Cardiac muscle cell (in vitro differentiated cells and primary cell): ENCODE measurements around the gene PHLPP1. TPM values are rescaled to one million over a fixed set of nuclear protein-coding genes. Genes with fewer than 3 reads are reported as not detected.
A peak's percentile ranks its signal among the peaks of the same experiment; 100 is the strongest.

Experiments
- DNase-seq, 2 donors: peaks; one replicate each; pipeline versions ENCODE4 v3.0.0 to v3.0.0-alpha.2; 2010 to 2017; ENCODE audit warnings: low read depth in 1 of 2, low spot score in 1 of 2
- H3K27ac ChIP-seq: fragments of 200-600 bp; sonication (generic); 2 replicates; pipeline ENCODE4 v1.5.1; 2016
- H3K27me3 ChIP-seq: fragments of 200-600 bp; sonication (generic); 2 replicates; pipeline ENCODE4 v1.6.0; 2016; ENCODE audit warnings: control low read depth
- H3K36me3 ChIP-seq: fragments of 200-600 bp; sonication (generic); 2 replicates; pipeline ENCODE4 v1.5.1; 2016; ENCODE audit warnings: control low read depth
- H3K4me1 ChIP-seq: fragments of 200-600 bp; sonication (generic); 2 replicates; pipeline ENCODE4 v1.8.1; 2017; ENCODE audit warnings: low read depth, mild to moderate bottlenecking, mixed run types
- H3K4me3 ChIP-seq: fragments of 200-600 bp; sonication (generic); 2 replicates; pipeline ENCODE4 v1.5.1; 2016; ENCODE audit warnings: mild to moderate bottlenecking
- H3K9me3 ChIP-seq: fragments of 200-600 bp; sonication (generic); 2 replicates; pipeline ENCODE4 v1.5.1; 2017; ENCODE audit warnings: low read depth, mild to moderate bottlenecking, control low read depth
- polyA plus RNA-seq: library from polyadenylated mRNA; unstranded; fragments of >200 nt; fragmentation: Nextera tagmentation; extraction: Ambion mirVana; gene quantifications from 2 replicates; pipeline ENCODE4 v1.2.1, GENCODE V29; 2016
- total RNA-seq: library from RNA; depleted of rRNA; stranded (reverse); fragments of >200 nt; gene quantifications from 2 replicates; pipeline ENCODE4 v1.2.3, GENCODE V29; 2016
- TF ChIP-seq, protein P1 (sequence below): IDR thresholded peaks from 2 replicates; pipeline ENCODE4 v1.5.1; 2012; ENCODE audit warnings: low read depth, mild to moderate bottlenecking, low read length

The PHLPP1 gene
- total and polyA plus RNA-seq, 2 experiments from 2014 or later: 6.3 to 25.8 TPM

DNA sequence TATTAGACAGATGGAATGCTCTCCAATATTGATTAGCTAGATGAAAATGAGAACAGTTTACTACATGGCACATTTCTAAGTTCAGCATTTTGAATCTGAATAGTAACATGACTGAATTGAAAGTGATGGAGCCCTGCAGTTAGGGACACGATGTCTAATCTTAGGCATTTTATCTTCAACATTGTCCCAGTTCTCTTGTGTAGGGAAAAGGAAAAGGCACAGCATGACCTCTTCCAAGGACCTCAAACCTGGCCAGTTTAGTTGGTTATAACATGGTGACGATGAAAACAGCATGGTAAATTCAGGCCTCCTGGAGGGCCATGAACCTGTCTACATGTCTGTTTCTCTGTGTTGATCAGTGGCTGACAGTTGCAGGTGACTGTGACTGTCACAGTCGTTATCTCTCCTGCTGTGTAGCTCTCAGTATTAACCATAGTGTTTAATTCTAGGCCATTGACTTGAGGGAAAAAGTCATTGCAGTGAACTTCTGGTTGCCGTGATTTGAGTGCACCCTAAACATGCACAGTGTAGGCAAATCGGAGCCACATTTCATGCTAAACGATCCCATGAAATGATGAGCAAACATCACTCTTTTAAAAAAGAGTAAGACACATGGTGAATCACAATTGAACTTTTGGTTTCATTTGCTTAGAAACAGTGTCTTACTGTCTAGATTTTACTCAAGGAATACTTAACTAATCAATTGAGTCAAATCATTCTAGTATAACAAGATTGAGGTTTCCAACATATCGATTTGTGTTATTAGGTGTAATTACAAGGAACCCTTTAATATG is 129.7 kb downstream of the PHLPP1 start:
- H3K4me1 ChIP-seq: peaks cover 33% of the 10 kb centered on the region
- TF ChIP-seq, protein P1, sequence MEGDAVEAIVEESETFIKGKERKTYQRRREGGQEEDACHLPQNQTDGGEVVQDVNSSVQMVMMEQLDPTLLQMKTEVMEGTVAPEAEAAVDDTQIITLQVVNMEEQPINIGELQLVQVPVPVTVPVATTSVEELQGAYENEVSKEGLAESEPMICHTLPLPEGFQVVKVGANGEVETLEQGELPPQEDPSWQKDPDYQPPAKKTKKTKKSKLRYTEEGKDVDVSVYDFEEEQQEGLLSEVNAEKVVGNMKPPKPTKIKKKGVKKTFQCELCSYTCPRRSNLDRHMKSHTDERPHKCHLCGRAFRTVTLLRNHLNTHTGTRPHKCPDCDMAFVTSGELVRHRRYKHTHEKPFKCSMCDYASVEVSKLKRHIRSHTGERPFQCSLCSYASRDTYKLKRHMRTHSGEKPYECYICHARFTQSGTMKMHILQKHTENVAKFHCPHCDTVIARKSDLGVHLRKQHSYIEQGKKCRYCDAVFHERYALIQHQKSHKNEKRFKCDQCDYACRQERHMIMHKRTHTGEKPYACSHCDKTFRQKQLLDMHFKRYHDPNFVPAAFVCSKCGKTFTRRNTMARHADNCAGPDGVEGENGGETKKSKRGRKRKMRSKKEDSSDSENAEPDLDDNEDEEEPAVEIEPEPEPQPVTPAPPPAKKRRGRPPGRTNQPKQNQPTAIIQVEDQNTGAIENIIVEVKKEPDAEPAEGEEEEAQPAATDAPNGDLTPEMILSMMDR: no peak
- no peak for DNase-seq
- peak overlapping the region; percentile 70 for H3K27ac ChIP-seq
- H3K36me3 ChIP-seq: no peaks in the 10 kb centered on the region
- H3K4me3 ChIP-seq: no peak overlapping the region
- H3K9me3 ChIP-seq: no peaks in the 10 kb centered on the region
- no peaks in the 10 kb centered on the region for H3K27me3 ChIP-seq

DNA sequence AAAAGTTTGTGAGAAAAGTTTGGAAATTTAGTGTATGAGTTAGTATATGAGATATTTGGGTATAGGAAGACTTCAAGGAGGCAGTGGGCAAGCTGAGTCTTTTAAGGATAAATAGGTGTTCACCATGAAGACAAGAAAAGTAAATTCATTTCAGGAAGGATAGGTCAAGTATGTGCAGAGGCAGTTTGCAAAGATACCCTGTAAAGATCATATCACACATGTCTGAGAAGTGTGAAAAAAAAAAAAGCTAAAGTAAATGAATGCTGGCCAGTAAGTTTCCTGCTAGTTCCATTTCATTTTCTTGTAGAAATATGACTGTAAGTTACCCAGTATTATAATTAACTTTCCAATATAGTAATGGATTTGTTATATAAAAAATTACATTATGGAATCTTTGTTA is 131.0 kb downstream of the PHLPP1 start:
- no peaks in the 10 kb centered on the region for H3K27me3 ChIP-seq
- TF ChIP-seq, protein P1: no peak
- no peak overlapping the region for H3K27ac ChIP-seq
- H3K4me1 ChIP-seq: peaks cover 33% of the 10 kb centered on the region
- H3K4me3 ChIP-seq: no peak overlapping the region
- no peaks in the 10 kb centered on the region for H3K9me3 ChIP-seq
- no peak for DNase-seq
- no peaks in the 10 kb centered on the region for H3K36me3 ChIP-seq

DNA sequence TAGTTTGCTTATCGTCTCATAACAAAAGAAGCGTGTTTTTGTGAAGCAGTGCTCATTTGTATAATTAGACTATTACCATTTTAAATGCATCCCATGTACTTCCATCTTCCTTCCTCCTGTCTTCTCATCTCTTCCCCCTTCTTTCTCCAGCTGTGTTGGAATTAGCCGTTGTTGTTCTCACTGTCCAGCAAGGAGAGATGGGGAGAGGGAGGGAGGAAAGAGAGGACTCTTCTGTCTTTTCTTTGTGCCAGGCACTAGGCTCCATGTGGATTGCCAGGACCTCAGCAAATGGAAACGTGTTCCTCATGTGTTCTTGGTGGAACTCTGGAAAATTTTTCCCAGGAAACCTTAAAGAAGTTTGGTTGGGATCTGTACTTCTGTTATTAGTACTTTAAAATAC is 131.7 kb downstream of the PHLPP1 start:
- no peak for DNase-seq
- Histone ChIP-seq H3K9me3 (no peaks in the 10 kb centered on the region), H3K27ac (peak overlapping the region; percentile 63), H3K4me3 (no peak overlapping the region), H3K36me3 (no peaks in the 10 kb centered on the region), H3K27me3 (no peaks in the 10 kb centered on the region), H3K4me1 (peaks cover 33% of the 10 kb centered on the region)
- TF ChIP-seq, protein P1: no peak

DNA sequence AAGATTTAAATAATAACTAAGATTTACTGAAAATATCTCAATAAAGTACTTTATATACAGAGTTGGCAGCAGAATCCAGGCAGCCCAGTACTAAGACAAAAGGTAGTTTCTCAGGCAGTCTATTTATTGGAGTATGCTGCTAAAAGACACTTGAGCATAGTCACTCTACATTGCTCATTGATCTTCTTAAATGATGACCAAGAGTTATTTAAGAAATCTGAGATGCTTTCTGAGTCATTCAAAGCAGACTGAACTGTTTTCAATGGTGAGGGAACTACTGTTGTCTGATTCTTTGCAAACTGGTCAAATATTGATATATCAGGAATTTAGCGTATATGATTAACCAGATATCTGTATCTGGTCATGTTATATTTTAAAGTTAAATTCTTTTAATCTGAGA is 133.6 kb downstream of the PHLPP1 start:
- DNase-seq: no peak
- H3K4me1 ChIP-seq: peaks cover 33% of the 10 kb centered on the region
- H3K27me3 ChIP-seq: no peaks in the 10 kb centered on the region
- H3K9me3 ChIP-seq: no peaks in the 10 kb centered on the region
- H3K36me3 ChIP-seq: no peaks in the 10 kb centered on the region
- TF ChIP-seq, protein P1: no peak
- H3K27ac ChIP-seq: no peak overlapping the region
- H3K4me3 ChIP-seq: no peak overlapping the region

DNA sequence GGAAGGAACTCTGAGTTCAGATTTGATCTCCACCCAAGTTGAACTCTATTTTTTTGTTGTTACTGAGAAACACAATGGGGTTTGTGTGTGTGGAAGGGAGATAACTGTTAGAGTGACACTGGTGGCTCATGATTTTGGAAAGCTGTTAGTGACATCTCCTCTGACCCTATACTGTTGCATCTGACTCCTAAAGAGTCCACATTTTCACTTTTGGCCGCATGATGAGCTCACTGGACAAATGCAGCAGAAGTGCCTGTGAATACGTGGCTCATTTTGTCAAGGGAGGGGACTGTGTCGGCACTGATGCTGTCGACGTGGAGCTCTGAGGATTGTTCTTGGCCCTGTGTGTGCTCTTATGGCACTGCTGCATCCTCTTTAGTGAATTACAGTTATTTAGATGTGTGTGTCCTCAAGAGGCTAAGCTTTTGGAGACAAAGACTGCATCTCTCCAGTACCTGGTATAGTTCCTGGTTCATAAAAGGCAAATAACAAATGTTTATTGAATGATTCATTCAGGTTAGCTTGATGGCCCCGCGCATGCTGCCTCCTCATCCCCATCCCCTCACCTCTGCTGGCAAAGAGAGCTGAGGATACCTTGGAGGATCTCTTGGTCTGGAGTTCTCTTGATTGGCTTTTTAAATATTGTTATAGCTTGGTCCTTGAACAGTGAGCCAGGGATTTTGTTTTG is 135.4 kb downstream of the PHLPP1 start:
- no peak overlapping the region for H3K27ac ChIP-seq
- TF ChIP-seq, protein P1: no peak

More for the DNA sequence above, 135.4 kb downstream of the PHLPP1 start:
- no peak for DNase-seq
- H3K9me3 ChIP-seq: no peaks in the 10 kb centered on the region
- no peak overlapping the region for H3K4me3 ChIP-seq
- H3K4me1 ChIP-seq: peaks cover 21% of the 10 kb centered on the region
- H3K27me3 ChIP-seq: no peaks in the 10 kb centered on the region
- H3K36me3 ChIP-seq: no peaks in the 10 kb centered on the region
